ENCODE measurements around the gene SCUBE2. TPM values are rescaled to one million over a fixed set of nuclear protein-coding genes. Genes with fewer than 3 reads are reported as not detected.

Gene SCUBE2
- total RNA-seq, 1 donor from 2014 or later, result 0.65 TPM

- DNase-seq (ENCODE audit: low spot score), result no peak
- no peak for ATAC-seq
Measured at GRCh38 chr11:9076046-9076445, 15.4 kb downstream of the SCUBE2 start.

DNA sequence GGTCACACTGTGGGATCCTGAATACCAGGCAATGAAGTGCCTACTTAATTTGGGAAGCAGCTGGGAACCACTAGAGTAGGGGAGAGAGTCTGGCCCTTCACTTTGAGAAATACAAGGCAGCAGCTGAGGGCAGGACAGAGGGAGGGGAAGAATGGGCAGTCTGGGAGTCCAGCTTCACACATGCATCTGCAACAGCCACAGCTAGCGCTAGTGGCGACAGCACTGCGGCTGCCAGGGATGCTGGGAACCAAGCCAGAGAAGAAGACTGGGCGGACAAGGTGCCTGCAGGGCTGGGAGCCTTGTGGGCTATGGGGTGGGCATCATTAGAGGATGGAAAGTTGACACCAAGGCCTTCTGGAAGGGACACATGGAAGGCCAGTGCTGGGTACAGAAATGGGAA is 15.8 kb downstream of the SCUBE2 start:
- no peak for ATAC-seq
- DNase-seq (ENCODE audit: low spot score), result no peak

GRCh38 chr11:9074338-9075029 is 16.9 kb downstream of the SCUBE2 start:
- DNase-seq (ENCODE audit: low spot score) (no peak), ATAC-seq (no peak)

GRCh38 chr11:9073466-9074225 is 17.8 kb downstream of the SCUBE2 start:
- ATAC-seq (no peak), DNase-seq (ENCODE audit: low spot score) (no peak)

GRCh38 chr11:9072626-9073176 is 18.7 kb downstream of the SCUBE2 start:
- no peak for DNase-seq (ENCODE audit: low spot score)
- no peak for ATAC-seq

DNA sequence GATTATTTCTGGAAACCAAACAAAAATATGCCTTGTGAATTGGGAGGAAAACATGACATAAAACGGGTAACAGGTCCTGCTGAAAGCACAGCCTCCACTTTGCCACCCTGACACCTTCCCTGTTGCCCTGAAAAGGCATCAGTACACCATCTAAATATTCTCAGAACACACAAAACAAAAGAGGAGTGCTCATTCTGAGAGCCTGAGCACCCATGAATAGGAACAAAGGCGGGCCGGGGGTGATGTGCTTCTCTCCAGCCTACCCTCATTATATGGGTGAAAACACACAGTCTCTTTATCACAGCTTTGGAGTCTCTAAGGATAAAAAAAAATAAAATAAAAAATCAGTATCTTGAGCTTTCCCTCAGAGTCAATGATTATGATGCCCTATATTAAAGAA is 19.7 kb downstream of the SCUBE2 start:
- ATAC-seq (no peak), DNase-seq (ENCODE audit: low spot score) (no peak)

- ATAC-seq, result no peak
- no peak for DNase-seq (ENCODE audit: low spot score)
Measured at GRCh38 chr11:9070749-9071491, 20.5 kb downstream of the SCUBE2 start.

DNA sequence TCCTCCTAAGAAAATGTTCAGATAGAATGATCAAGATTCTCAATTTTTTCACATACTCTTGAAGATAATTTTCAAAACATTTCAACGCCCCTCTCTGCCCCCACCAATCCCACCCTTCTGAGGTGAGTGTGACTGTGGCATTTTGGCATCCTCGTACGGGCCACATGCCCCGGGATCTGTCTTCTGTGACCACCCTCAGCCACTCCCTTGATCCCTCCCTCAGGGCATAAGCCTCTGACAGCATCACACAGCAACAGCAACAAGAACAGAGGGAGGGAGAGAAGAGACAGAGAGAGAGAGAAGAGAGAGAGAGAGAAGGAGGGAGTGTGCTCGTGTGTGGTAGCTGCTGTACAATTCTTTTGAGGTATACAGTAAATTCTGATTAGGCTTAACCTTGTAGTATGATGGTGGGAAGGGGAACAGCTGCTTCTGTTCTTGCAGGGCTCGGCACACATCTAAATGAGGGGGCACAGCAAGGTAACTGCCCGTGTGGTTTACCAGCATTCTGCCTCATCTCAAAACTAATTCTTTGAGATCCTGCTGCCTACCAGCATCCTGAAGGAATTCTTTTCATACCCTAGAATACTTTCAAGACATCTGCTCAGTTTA is 21.4 kb downstream of the SCUBE2 start:
- DNase-seq (ENCODE audit: low spot score), result no peak
- no peak for ATAC-seq

GRCh38 chr11:9069256-9069655 is 22.1 kb downstream of the SCUBE2 start:
- DNase-seq (ENCODE audit: low spot score) (no peak), ATAC-seq (no peak)

GRCh38 chr11:9066433-9066925 is 24.9 kb downstream of the SCUBE2 start:
- ATAC-seq (peak; percentile 72), DNase-seq (ENCODE audit: low spot score) (no peak)

GRCh38 chr11:9065607-9066432 is 25.6 kb downstream of the SCUBE2 start:
- DNase-seq (ENCODE audit: low spot score) (no peak), ATAC-seq (no peak)

GRCh38 chr11:9061807-9062206 is 29.6 kb downstream of the SCUBE2 start:
- ATAC-seq, result no peak
- no peak for DNase-seq (ENCODE audit: low spot score)

- DNase-seq (ENCODE audit: low spot score) (no peak), ATAC-seq (peak; percentile 15)
Measured at GRCh38 chr11:9060700-9061111, 30.7 kb downstream of the SCUBE2 start.

- DNase-seq (ENCODE audit: low spot score) (no peak), ATAC-seq (no peak)
Measured at GRCh38 chr11:9059406-9059805, 32.0 kb downstream of the SCUBE2 start.

DNA sequence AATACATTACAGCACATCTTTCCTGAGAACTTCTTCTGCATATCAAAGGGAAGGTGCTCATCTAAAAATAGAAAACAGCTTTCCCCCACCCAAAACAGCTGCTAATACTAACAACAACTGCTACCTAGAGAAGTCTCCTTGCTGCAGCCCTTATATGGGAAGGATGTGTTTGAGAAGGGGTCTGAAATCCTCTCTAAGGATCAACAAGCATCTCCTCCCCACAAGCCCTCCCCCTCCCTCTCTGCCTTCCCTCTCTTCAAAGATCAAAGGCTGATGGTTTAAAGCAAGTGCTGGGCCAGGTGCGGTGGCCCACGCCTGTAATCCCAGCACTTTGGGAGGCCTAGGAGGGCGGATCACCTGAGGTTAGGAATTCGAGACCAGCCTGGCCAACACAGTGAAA is 33.5 kb downstream of the SCUBE2 start:
- DNase-seq (ENCODE audit: low spot score) (no peak), ATAC-seq (no peak)

DNA sequence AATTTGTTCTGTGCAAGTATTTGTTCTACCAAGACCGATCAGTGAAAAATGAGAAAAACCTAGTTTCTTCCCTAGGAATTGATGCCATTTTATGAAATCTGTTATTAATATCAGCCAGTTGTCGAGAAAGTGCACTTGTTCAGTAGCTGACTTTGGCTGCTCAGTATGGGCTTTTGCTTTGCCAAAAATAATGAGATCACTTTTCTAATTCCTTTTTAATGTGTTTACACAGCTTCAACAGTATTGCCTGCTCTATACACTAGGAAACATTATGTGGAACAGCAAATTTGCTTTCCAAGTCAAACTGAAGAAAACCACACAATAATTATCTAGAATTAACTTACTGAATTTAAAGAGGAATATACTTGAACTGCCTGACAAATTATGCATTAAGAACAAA is 34.4 kb downstream of the SCUBE2 start:
- DNase-seq (ENCODE audit: low spot score) (no peak), ATAC-seq (no peak)

DNA sequence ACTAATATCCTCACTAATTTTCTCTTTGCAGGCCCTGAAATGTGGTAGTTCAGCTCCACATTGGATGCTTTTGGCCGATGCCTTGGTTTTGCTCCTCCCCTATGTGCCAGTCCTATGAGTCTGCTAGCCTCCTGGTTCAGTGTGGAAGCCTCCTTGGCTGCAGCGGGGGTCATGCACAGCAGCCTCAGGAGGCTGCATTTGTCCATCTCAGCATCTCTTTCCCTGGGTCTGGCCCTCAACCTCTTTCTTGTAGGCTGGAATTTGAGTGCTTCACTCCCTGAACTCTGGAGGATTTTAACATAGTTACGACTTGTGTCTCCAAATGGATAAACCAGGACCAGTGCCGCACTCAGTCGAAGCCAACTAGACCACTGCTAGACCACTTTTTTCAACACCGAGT is 34.9 kb downstream of the SCUBE2 start:
- ATAC-seq (no peak), DNase-seq (ENCODE audit: low spot score) (no peak)

GRCh38 chr11:9053316-9054035 is 37.9 kb downstream of the SCUBE2 start:
- ATAC-seq, result no peak
- no peak for DNase-seq (ENCODE audit: low spot score)

GRCh38 chr11:9052316-9052715 is 39.1 kb downstream of the SCUBE2 start:
- DNase-seq (ENCODE audit: low spot score) (no peak), ATAC-seq (no peak)

All from left lobe of liver (tissue), 2 donors.